ENCODE results near the gene ARHGEF7.

The ARHGEF7 gene

DNA sequence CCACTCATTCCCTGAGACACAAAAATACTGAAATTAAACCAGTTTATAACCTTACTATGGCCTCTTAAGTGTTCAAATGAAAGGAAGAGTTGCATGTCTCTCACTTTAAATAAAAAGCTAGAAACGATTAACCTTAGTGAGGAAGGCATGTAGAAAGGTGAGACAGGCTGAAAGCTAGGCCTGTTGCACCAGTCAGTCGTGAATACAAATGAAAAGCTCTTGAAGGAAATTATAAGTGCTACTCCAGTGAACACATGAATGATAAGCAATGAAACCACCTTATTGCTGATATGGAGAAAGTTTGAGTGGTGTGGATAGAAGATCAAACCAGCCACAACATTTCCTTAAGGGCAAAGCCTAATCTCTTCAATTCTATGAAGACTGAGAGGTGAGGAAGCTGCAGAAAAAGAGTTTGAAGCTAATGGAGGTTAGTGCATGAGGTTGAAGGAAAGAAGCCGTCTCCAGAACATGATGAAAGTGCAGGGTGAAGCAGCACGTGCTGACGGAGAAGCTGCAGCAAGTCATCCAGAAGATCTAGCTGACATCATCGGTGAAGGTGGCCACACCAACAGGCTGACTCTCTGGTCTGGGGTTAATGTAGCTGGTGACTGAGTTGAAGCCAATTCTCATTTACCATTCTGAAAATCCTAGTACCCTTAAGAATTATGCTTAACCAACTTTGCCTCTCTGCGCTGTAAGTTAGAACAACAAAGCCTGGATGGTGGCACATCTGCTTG lies 110.9 kb downstream of the ARHGEF7 start:
- in situ Hi-C loops (cut with MboI; ENCODE audit: low pct_unique_long_range_greater_than_20kb, low sequenced_read_pairs, unreplicated experiment) = loop anchor here (25.0 kb wide), 1 partner anchor 164 kb away; no protein-coding TSS in a partner anchor
- TF ChIP-seq, protein P1, sequence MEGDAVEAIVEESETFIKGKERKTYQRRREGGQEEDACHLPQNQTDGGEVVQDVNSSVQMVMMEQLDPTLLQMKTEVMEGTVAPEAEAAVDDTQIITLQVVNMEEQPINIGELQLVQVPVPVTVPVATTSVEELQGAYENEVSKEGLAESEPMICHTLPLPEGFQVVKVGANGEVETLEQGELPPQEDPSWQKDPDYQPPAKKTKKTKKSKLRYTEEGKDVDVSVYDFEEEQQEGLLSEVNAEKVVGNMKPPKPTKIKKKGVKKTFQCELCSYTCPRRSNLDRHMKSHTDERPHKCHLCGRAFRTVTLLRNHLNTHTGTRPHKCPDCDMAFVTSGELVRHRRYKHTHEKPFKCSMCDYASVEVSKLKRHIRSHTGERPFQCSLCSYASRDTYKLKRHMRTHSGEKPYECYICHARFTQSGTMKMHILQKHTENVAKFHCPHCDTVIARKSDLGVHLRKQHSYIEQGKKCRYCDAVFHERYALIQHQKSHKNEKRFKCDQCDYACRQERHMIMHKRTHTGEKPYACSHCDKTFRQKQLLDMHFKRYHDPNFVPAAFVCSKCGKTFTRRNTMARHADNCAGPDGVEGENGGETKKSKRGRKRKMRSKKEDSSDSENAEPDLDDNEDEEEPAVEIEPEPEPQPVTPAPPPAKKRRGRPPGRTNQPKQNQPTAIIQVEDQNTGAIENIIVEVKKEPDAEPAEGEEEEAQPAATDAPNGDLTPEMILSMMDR (IDR thresholded peaks at IDR 0.05; ENCODE audit: extremely low read depth, insufficient read depth, missing control alignments) = no peak
- no peak for DNase-seq (ENCODE audit: low spot score)

DNA sequence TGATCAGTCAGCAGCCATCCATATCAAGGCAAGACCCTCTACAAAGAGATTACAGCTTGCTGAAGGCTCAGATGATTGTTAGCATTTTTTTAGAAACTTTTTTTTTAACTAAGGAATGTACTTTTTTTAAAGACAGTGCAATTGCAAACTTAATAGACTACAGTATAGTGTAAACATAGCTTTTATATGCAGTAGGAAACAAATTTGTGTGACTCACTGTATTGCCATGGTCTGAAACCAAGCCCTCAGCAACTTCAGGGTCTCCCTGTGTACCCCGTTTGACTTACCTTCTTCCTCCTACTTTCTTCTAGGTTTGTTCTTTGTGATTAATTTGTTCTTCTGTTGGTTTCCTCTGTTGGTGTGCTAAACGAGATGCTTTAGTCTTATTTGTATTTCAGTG lies 112.3 kb downstream of the ARHGEF7 start:
- TF ChIP-seq, protein P1 (IDR thresholded peaks at IDR 0.05; ENCODE audit: extremely low read depth, insufficient read depth, missing control alignments) = no peak
- DNase-seq (ENCODE audit: low spot score) = no peak
- in situ Hi-C loops (cut with MboI; ENCODE audit: low pct_unique_long_range_greater_than_20kb, low sequenced_read_pairs, unreplicated experiment) = loop anchor here (25.0 kb wide), 1 partner anchor 165 kb away; no protein-coding TSS in a partner anchor

DNA sequence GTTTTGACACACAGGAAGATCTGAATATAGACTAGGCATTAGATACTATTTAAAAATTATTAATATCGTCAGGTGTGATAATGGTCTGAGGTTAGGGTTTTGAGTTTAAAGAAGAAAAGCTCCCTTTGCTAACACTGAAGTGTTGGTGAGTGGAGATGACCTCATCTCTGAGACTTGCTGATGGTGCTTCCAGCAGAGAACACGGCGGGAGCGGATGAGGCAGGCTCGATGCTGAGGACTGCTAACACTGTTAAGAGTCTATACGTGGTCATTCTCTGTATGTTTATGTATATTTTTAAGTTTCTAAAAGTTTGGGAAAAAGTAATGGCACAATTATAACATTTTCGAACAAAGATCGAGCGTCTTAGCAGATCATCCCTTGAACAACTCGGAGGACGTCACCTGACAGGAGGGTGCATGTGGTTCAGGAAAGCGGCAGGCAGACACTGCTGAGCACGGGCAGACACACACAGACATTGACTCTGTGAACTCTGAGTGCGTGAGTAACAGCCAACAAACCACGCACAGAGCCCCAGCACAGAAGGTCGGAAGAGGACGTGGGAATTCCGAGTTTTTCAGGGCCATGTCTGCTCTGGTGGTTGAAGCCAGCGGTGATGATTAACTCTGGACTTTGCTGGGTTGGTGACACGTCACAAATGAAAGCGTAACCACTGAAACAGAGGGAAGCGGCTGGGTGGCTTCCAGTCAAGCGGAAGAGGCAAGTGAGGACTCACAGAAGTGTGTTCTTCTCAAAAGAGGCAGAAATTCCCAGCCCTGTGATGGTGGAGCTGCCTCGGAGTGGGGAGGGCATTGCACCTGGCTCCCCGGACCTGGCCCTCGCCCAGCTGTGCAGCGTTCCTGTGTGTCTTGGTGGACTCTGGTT lies 113.4 kb downstream of the ARHGEF7 start:
- in situ Hi-C loops (cut with MboI; ENCODE audit: low pct_unique_long_range_greater_than_20kb, low sequenced_read_pairs, unreplicated experiment) = loop anchor here (25.0 kb wide), 1 partner anchor 166 kb away; no protein-coding TSS in a partner anchor
- TF ChIP-seq, protein P1 (IDR thresholded peaks at IDR 0.05; ENCODE audit: extremely low read depth, insufficient read depth, missing control alignments) = no peak
- no peak for DNase-seq (ENCODE audit: low spot score)

DNA sequence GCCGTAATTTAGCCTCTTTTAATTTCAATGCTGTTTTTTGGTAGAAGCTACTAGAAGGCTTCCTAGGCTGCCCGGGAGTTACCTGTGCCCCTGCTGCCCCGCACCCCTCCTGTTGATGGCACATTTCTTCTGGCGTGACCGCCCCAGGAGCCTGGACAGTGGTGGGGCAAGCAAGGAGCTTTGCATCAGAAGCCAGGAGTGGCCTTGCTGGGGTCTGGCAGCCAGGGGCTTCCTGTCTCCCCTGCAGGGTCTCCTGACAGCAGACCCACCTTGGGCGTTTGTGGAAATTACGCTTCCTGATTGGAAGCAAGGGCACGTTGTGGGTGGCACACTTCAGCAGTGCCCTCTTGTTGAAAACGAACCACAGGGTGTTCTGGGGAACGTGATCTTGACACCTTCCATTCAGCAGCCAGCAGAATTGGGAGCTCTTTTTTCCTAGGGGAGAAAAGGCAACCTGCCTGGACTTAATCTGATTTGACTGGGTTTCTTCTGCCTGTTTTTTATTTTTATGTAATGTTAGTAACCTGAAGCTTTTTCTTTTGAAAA lies 115.3 kb downstream of the ARHGEF7 start:
- in situ Hi-C loops (cut with MboI; ENCODE audit: low pct_unique_long_range_greater_than_20kb, low sequenced_read_pairs, unreplicated experiment) = loop anchor here (25.0 kb wide), 1 partner anchor 168 kb away; no protein-coding TSS in a partner anchor
- no peak for DNase-seq (ENCODE audit: low spot score)
- TF ChIP-seq, protein P1 (IDR thresholded peaks at IDR 0.05; ENCODE audit: extremely low read depth, insufficient read depth, missing control alignments) = no peak

DNA sequence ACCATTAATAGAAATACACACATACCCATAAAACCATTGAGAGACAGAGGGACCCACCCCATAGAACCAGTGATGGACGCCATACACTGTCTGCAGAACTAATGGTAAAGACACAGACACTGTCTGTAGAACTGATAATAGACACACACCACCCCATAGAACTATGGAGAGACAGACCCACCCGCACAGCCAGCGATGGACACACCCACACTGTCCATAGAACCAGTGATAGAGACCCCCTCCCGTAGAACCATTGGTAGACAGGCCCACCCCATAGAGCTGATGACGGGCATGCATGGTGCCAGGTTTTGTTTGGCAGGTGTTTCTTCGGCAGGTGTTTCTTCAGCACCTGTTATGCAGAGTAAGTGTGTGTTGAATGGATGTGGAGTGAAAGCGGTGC lies 117.1 kb downstream of the ARHGEF7 start:
- TF ChIP-seq, protein P1 (IDR thresholded peaks at IDR 0.05; ENCODE audit: extremely low read depth, insufficient read depth, missing control alignments) = no peak
- in situ Hi-C loops (cut with MboI; ENCODE audit: low pct_unique_long_range_greater_than_20kb, low sequenced_read_pairs, unreplicated experiment) = loop anchor here (25.0 kb wide), 1 partner anchor 170 kb away; no protein-coding TSS in a partner anchor
- no peak for DNase-seq (ENCODE audit: low spot score)

DNA sequence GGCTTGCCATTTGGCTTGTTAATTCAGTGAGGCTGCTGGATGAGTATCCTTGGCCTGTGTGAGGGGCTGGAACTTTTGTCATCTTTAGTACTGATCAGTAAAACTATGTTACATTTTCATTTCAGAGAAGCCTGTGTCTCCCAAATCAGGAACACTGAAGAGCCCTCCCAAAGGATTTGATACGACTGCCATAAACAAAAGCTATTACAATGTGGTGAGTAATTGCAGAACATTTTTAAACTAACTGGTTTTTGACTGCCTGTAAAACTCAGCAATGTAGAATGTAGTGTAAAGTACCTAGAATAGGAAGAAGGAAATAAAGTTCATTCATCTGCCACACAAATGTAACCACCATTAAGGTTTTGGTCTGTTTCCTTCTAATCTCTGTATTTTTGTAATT lies 118.0 kb downstream of the ARHGEF7 start:
- in situ Hi-C loops (cut with MboI; ENCODE audit: low pct_unique_long_range_greater_than_20kb, low sequenced_read_pairs, unreplicated experiment) = loop anchor here (25.0 kb wide), 1 partner anchor 171 kb away; no protein-coding TSS in a partner anchor
- TF ChIP-seq, protein P1 (IDR thresholded peaks at IDR 0.05; ENCODE audit: extremely low read depth, insufficient read depth, missing control alignments) = no peak
- no peak for DNase-seq (ENCODE audit: low spot score)
